Ectodermal cell (in vitro differentiated cells): Measurements from ENCODE around the gene CDH13.

ENCODE experiments used
- H3K27ac ChIP-seq: 2 replicates; pipeline ENCODE4 v1.7.0; 2013; ENCODE audit warnings: mild to moderate bottlenecking, low read depth, low read length; ENCODE audit not compliant: insufficient read depth, poor library complexity, severe bottlenecking
- H3K27me3 ChIP-seq: 2 replicates; pipeline ENCODE4 v1.7.0; 2013; ENCODE audit warnings: mild to moderate bottlenecking, low read length; ENCODE audit not compliant: insufficient read depth, control insufficient read depth, poor library complexity, severe bottlenecking
- H3K36me3 ChIP-seq: one replicate; pipeline ENCODE4 v1.7.0; 2013; ENCODE audit warnings: low read length; ENCODE audit not compliant: control insufficient read depth, insufficient read depth
- H3K4me1 ChIP-seq: one replicate; pipeline ENCODE4 v1.7.0; 2013; ENCODE audit warnings: low read length; ENCODE audit not compliant: control insufficient read depth, insufficient read depth
- H3K4me3 ChIP-seq: 2 replicates; pipeline ENCODE4 v1.7.0; 2013; ENCODE audit warnings: low read depth, low read length, control low read depth; ENCODE audit not compliant: insufficient read depth
- H3K9me3 ChIP-seq: 2 replicates; pipeline ENCODE4 v1.7.0; 2013; ENCODE audit warnings: mild to moderate bottlenecking, low read length, moderate library complexity; ENCODE audit not compliant: control insufficient read depth
- WGBS, 2 experiments: methylation state at CpG; one replicate each; pipeline ENCODE4 v1.1.7; 2013; ENCODE audit warnings: missing lambda C conversion rate in 2 of 2; 5-methylcytosine and 5-hydroxymethylcytosine counted together

The CDH13 gene

GRCh38 chr16:82792693-82793092 lies 165.9 kb downstream of the CDH13 start:
- WGBS, 2 experiments, result 94 to 95% methylated on average over 6 of the region's 6 CpGs
- Histone ChIP-seq H3K27me3 (no peaks in the 10 kb centered on the region), H3K36me3 (no peaks in the 10 kb centered on the region), H3K4me3 (no peak overlapping the region), H3K4me1 (no peaks in the 10 kb centered on the region), H3K9me3 (no peaks in the 10 kb centered on the region), H3K27ac (no peak overlapping the region)

GRCh38 chr16:82793528-82794245 lies 166.9 kb downstream of the CDH13 start:
- H3K4me3 ChIP-seq, result no peak overlapping the region
- no peaks in the 10 kb centered on the region for H3K4me1 ChIP-seq
- no peaks in the 10 kb centered on the region for H3K9me3 ChIP-seq
- WGBS, 2 experiments, result 79 to 82% methylated on average over 9 to 10 of the region's 10 CpGs
- H3K36me3 ChIP-seq, result no peaks in the 10 kb centered on the region
- no peak overlapping the region for H3K27ac ChIP-seq
- H3K27me3 ChIP-seq, result no peaks in the 10 kb centered on the region

DNA sequence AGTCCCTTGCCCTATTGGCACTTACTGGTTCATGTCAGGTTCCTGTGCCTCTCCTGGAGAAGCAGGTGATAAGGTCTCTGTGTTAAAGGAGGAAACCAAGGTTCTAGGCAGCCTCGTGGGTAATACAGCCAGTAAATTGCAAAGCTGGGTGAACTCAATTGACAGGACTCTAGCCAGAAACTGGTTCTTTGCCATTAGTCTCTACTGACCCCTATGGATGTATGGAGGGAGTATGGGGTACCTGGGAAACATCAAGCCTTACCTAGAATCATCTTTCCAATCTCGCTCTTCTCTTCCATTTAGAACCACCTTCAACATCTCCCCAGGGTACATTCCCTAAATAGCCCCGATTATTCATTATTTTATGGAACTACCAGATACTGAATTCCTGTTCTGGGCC lies 169.3 kb downstream of the CDH13 start:
- no peaks in the 10 kb centered on the region for H3K27me3 ChIP-seq
- no peaks in the 10 kb centered on the region for H3K9me3 ChIP-seq
- WGBS, 2 experiments, result 88 to 92% methylated on average over 3 of the region's 3 CpGs
- H3K27ac ChIP-seq, result no peak overlapping the region
- H3K36me3 ChIP-seq, result no peaks in the 10 kb centered on the region
- H3K4me1 ChIP-seq, result no peaks in the 10 kb centered on the region
- H3K4me3 ChIP-seq, result no peak overlapping the region

GRCh38 chr16:82801361-82801760 lies 174.6 kb downstream of the CDH13 start:
- 97 to 99% methylated on average over 4 of the region's 4 CpGs for WGBS, 2 experiments
- no peaks in the 10 kb centered on the region for H3K36me3 ChIP-seq
- H3K27ac ChIP-seq, result no peak overlapping the region
- H3K9me3 ChIP-seq, result no peaks in the 10 kb centered on the region
- no peak overlapping the region for H3K4me3 ChIP-seq
- no peaks in the 10 kb centered on the region for H3K27me3 ChIP-seq
- no peaks in the 10 kb centered on the region for H3K4me1 ChIP-seq

DNA sequence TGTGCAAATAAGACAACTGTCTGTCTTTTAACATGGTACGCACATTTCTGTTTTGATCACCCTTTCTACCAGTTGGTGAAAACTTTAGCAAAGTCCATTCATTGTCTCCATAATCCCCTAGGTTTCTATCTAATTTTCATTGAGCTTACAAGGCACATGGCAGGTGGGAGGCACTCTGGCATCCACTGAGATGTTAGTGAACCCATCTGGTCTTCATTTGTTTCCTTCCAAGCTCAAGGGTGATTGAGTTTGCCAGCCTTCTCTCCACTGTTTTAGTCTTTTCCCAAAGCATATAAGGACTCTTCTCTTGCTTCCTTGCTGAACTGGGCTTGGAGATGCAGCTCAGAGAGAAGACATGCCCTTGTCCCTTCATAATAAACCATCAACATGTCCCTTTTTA lies 179.1 kb downstream of the CDH13 start:
- Histone ChIP-seq H3K4me3 (no peak overlapping the region), H3K9me3 (no peaks in the 10 kb centered on the region), H3K36me3 (no peaks in the 10 kb centered on the region), H3K27me3 (no peaks in the 10 kb centered on the region), H3K27ac (no peak overlapping the region), H3K4me1 (no peaks in the 10 kb centered on the region)
- WGBS, 2 experiments, result 91 to 98% methylated on average over 1 of the region's 1 CpG

DNA sequence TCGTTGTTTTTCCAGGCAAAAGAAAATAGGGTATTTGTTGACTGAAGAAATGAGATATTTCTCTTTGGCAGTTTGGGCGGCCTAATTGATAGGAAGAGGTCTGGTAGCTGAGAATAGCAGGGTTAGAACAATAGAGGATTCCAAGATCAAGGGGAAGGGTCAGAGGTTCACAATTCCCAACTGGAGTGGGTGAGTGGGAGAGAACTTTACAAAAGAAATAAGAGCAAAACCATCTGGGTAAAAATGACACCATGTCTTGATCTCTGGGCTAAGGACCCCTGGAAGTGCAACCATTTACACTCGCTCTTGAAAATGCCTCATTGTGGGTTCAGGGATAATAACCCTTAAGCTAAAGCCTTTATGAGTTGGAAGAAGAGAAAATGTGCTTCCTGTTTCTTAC lies 180.5 kb downstream of the CDH13 start:
- no peaks in the 10 kb centered on the region for H3K27me3 ChIP-seq
- H3K4me1 ChIP-seq, result no peaks in the 10 kb centered on the region
- WGBS, 2 experiments, result 90 to 91% methylated on average over 3 of the region's 3 CpGs
- no peak overlapping the region for H3K4me3 ChIP-seq
- H3K36me3 ChIP-seq, result no peaks in the 10 kb centered on the region
- H3K27ac ChIP-seq, result no peak overlapping the region
- H3K9me3 ChIP-seq, result no peaks in the 10 kb centered on the region

GRCh38 chr16:82808036-82808435 lies 181.3 kb downstream of the CDH13 start:
- 88 to 96% methylated on average over 1 of the region's 1 CpG for WGBS, 2 experiments

DNA sequence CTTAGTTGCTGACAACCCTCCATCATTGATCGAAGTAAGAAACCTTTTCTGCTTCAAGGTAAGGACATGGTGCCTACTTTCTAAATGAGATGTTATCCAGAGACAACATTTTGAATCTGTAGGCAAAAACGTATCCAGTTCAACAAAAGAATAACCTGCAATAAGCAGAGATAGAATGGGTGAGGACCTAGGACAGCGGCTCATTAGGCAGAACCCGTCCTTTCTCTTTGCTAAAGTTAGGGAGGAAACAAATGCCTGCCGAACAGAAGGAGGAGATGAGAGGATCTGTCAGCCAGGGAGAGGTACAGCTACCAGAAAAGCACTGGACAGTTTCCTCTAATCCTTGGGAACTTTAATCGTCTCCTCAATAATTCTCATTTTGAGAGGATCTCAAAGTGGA lies 183.3 kb downstream of the CDH13 start:
- Histone ChIP-seq H3K36me3 (no peaks in the 10 kb centered on the region), H3K27me3 (no peaks in the 10 kb centered on the region), H3K4me3 (no peak overlapping the region), H3K4me1 (no peaks in the 10 kb centered on the region), H3K27ac (no peak overlapping the region), H3K9me3 (no peaks in the 10 kb centered on the region)
- 85 to 86% methylated on average over 6 of the region's 6 CpGs for WGBS, 2 experiments

More at GRCh38 chr16:82808036-82808435, 181.3 kb downstream of the CDH13 start:
- Histone ChIP-seq H3K4me1 (no peaks in the 10 kb centered on the region), H3K27me3 (no peaks in the 10 kb centered on the region), H3K36me3 (no peaks in the 10 kb centered on the region), H3K27ac (no peak overlapping the region), H3K4me3 (no peak overlapping the region), H3K9me3 (no peaks in the 10 kb centered on the region)

DNA sequence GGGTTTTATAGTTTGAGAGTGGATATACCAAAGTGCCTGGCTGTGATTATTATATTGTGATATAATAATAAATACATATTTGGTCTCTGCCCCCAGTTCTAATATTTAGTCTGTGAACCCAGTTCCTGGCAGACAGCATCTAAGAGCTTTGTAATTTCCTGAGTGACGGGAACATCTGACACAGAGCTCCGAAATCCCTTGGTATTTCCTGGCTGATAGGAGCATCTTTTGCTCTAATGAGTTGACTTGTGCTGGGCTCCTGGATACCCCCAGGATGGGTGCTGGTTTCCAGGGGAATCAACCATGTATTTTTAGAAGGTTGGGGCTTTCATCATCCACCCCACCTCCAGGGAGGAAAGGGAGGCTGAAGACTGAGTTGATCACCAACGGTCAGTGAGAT lies 187.3 kb downstream of the CDH13 start:
- no peak overlapping the region for H3K4me3 ChIP-seq
- no peaks in the 10 kb centered on the region for H3K36me3 ChIP-seq
- no peak overlapping the region for H3K27ac ChIP-seq
- no peaks in the 10 kb centered on the region for H3K27me3 ChIP-seq
- H3K9me3 ChIP-seq, result no peaks in the 10 kb centered on the region
- 93 to 98% methylated on average over 3 of the region's 3 CpGs for WGBS, 2 experiments
- no peaks in the 10 kb centered on the region for H3K4me1 ChIP-seq

GRCh38 chr16:82819286-82819685 lies 192.5 kb downstream of the CDH13 start:
- Histone ChIP-seq H3K4me1 (no peaks in the 10 kb centered on the region), H3K4me3 (no peak overlapping the region), H3K27me3 (no peaks in the 10 kb centered on the region), H3K36me3 (no peaks in the 10 kb centered on the region), H3K27ac (no peak overlapping the region), H3K9me3 (no peaks in the 10 kb centered on the region)

- Histone ChIP-seq H3K9me3 (no peaks in the 10 kb centered on the region), H3K4me3 (no peak overlapping the region), H3K36me3 (no peaks in the 10 kb centered on the region), H3K27ac (no peak overlapping the region), H3K27me3 (no peaks in the 10 kb centered on the region), H3K4me1 (no peaks in the 10 kb centered on the region)
- 94 to 98% methylated on average over 2 of the region's 2 CpGs for WGBS, 2 experiments
Measured at GRCh38 chr16:82820855-82821254, 194.1 kb downstream of the CDH13 start.
